K562 (cell line): ENCODE results near the gene AP3B2. TPM values are rescaled to one million over a fixed set of nuclear protein-coding genes. Genes with fewer than 3 reads are reported as not detected.

Source experiments
- CHD1 ChIP-seq: fragments of 200-600 bp; sonication (generic); IDR thresholded peaks from one replicate; pipeline ENCODE4 v1.6.1; 2012; ENCODE audit warnings: mild to moderate bottlenecking, moderate library complexity, low read length, inconsistent platforms
- HOMEZ ChIP-seq: fragments of 250-450 bp; sonication (Bioruptor Pico); IDR thresholded peaks from 2 replicates; pipeline ENCODE4 v1.4.0; 2020; ENCODE audit warnings: mild to moderate bottlenecking, moderate library complexity
- KDM2B ChIP-seq: fragments of 250-450 bp; sonication (Bioruptor Pico); IDR thresholded peaks from 2 replicates; pipeline ENCODE4 v1.8.0; 2021; ENCODE audit warnings: mild to moderate bottlenecking, moderate library complexity
- NCOA4 ChIP-seq: fragments of 450-650 bp; IDR thresholded peaks from 2 replicates; pipeline ENCODE4 v1.6.1; 2018; ENCODE audit warnings: mild to moderate bottlenecking; ENCODE audit not compliant: partially characterized antibody
- POU5F1 ChIP-seq: fragments of 150-350 bp; IDR thresholded peaks from 2 replicates; pipeline ENCODE4 v1.6.1; 2014; ENCODE audit warnings: borderline replicate concordance, low read length, low read depth, mild to moderate bottlenecking; ENCODE audit not compliant: partially characterized antibody
- PPARD ChIP-seq: fragments of 250-450 bp; sonication (Bioruptor Pico); IDR thresholded peaks from 2 replicates; pipeline ENCODE4 v1.8.0; 2022; ENCODE audit warnings: inconsistent platforms, mild to moderate bottlenecking, moderate library complexity
- RBM17 ChIP-seq: fragments of 200-400 bp; formaldehyde crosslinking; IDR thresholded peaks from 2 replicates; pipeline ENCODE4 v1.6.1; 2017; ENCODE audit warnings: low read depth, mild to moderate bottlenecking, low read length, borderline replicate concordance
- TRIM28 ChIP-seq: fragments of 450-650 bp; IDR thresholded peaks from 2 replicates; pipeline ENCODE4 v1.6.1; 2017
- ZBTB17 ChIP-seq: fragments of 450-650 bp; formaldehyde crosslinking; IDR thresholded peaks from 2 replicates; pipeline ENCODE4 v1.4.0; 2020; ENCODE audit warnings: mild to moderate bottlenecking
- ZC3H11A ChIP-seq: IDR thresholded peaks from 2 replicates; pipeline ENCODE4 v1.6.1; 2012; ENCODE audit warnings: low read depth, low read length, improper control_type of control experiment
- ZFP36 ChIP-seq: fragments of 150-350 bp; IDR thresholded peaks from 2 replicates; pipeline ENCODE4 v1.6.1; 2018; ENCODE audit warnings: low read length, low read depth; ENCODE audit not compliant: partially characterized antibody
- ZNF431 ChIP-seq: sonication (generic); formaldehyde crosslinking; IDR thresholded peaks from 2 replicates; pipeline ENCODE4 v1.8.0; 2022; ENCODE audit warnings: mild to moderate bottlenecking, missing genetic modification reagents
- polyA plus RNA-seq, 8 experiments: library from polyadenylated mRNA; depleted of rRNA in 4 of 8; stranded (reverse) in 5 of 8; unstranded in 3 of 8; fragments of >200 nt; fragmentation: Nextera tagmentation in 2 of 8; fragmentation: Illumina TruSeq in 1 of 8; extraction: Ambion mirVana in 2 of 8; extraction: Trizol in 1 of 8; gene quantifications; 2 replicates each; pipeline versions ENCODE4 v1.2.1 to v1.2.3, GENCODE V29; 2011 to 2014; ENCODE audit warnings: inconsistent platforms in 1 of 8, missing spikeins in 1 of 8
- total RNA-seq, 7 experiments: library from RNA; depleted of rRNA in 6 of 7; stranded (reverse); fragments of >200 nt in 6 of 7; fragmentation: Illumina TruSeq in 2 of 7; extraction: Trizol in 2 of 7; gene quantifications; 2 replicates each; pipeline versions ENCODE4 v1.2.1 to v1.2.3, GENCODE V29; 2011 to 2021; ENCODE audit warnings: low replicate concordance in 1 of 7
- TF ChIP-seq, protein P1 (sequence below), 2 experiments: fragments of 450-650 bp; IDR thresholded peaks; 2 replicates each; pipeline ENCODE4 v1.6.1; 2016; ENCODE audit warnings: mild to moderate bottlenecking in 2 of 2, borderline replicate concordance in 1 of 2, low read depth in 1 of 2, moderate library complexity in 1 of 2
- TF ChIP-seq, protein P2 (sequence below): fragments of 250-450 bp; sonication (Bioruptor Pico); IDR thresholded peaks from 2 replicates; pipeline ENCODE4 v1.8.0; 2022; ENCODE audit warnings: inconsistent platforms
- TF ChIP-seq, protein P3 (sequence below): fragments of 450-650 bp; IDR thresholded peaks from 2 replicates; pipeline ENCODE4 v1.6.1; 2016; ENCODE audit warnings: missing biosample characterization, missing genetic modification characterization

The AP3B2 gene
- total and polyA plus RNA-seq, 9 of the 15 experiments (the other 6 are each of a cell fraction or from before 2014, with no cell fraction given): 0.03 to 0.15 (median 0.10) TPM; not detected in 2

GRCh38 chr15:82647045-82647834 is 62.4 kb downstream of the AP3B2 start, which contains the start of gene CPEB1 (continued):
- no peak for TF ChIP-seq NCOA4
- TF ChIP-seq HOMEZ (CRISPR knock-in tag): no peak
- TF ChIP-seq PPARD (CRISPR knock-in tag): no peak
- no peak for TF ChIP-seq ZC3H11A
- no peak for TF ChIP-seq RBM17
- no peak for TF ChIP-seq ZBTB17
- TF ChIP-seq POU5F1: no peak
- no peak for TF ChIP-seq ZFP36
- no peak for TF ChIP-seq TRIM28
- TF ChIP-seq, protein P1, sequence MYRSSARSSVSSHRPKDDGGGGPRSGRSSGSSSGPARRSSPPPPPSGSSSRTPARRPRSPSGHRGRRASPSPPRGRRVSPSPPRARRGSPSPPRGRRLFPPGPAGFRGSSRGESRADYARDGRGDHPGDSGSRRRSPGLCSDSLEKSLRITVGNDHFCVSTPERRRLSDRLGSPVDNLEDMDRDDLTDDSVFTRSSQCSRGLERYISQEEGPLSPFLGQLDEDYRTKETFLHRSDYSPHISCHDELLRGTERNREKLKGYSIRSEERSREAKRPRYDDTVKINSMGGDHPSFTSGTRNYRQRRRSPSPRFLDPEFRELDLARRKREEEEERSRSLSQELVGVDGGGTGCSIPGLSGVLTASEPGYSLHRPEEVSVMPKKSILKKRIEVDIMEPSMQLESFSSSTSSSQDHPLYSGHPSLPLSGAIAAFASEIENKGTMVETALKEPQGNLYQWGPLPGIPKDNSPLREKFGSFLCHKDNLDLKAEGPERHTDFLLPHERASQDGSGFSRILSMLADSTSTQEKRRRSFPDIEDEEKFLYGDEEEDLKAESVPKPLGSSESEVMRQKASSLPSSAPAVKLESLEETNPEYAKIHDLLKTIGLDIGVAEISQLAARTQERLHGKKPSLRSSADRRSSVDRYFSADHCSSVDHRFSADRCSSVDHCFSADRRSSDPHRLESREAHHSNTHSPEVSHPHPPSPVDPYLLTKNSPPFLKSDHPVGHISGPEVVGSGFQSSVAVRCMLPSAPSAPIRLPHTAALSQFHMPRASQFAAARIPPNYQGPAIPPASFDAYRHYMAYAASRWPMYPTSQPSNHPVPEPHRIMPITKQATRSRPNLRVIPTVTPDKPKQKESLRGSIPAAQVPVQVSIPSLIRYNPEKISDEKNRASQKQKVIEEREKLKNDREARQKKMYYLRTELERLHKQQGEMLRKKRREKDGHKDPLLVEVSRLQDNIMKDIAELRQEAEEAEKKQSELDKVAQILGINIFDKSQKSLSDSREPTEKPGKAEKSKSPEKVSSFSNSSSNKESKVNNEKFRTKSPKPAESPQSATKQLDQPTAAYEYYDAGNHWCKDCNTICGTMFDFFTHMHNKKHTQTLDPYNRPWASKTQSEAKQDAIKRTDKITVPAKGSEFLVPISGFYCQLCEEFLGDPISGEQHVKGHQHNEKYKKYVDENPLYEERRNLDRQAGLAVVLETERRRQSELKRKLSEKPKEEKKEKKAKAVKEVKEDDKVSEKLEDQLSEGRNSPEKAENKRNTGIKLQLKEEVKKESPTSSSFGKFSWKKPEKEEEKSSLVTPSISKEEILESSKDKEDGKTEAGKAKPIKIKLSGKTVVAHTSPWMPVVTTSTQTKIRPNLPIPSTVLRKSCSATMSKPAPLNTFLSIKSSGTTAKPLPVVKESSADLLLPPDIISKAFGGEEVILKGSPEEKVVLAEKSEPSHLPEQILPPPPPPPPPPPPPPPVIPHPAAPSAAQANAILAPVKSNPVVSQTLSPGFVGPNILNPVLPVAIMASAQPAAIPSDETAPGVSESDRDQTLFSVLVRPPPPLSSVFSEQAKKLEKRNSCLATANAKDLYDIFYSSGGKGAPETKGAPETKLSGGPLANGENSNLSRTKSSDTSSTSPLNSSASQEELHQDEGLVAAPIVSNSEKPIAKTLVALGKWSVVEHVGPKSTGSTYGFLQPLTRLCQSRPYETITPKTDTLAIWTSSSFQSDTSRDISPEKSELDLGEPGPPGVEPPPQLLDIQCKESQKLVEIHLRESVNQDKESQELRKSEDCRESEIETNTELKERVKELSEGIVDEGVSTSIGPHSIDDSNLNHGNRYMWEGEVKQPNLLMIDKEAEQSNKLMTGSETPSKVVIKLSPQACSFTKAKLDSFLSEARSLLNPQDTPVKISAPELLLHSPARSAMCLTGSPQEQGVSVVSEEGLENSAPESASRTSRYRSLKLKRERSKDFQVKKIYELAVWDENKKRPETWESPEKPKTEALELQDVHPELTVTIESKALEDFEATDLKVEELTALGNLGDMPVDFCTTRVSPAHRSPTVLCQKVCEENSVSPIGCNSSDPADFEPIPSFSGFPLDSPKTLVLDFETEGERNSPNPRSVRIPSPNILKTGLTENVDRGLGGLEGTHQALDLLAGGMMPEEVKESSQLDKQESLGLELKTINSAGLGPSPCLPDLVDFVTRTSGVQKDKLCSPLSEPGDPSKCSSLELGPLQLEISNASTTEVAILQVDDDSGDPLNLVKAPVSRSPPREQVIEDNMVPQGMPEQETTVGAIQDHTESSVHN (IDR thresholded peaks at IDR 0.05; ENCODE audit: borderline replicate concordance in 1 of 2, low read depth in 1 of 2): no peak
- TF ChIP-seq, protein P2, sequence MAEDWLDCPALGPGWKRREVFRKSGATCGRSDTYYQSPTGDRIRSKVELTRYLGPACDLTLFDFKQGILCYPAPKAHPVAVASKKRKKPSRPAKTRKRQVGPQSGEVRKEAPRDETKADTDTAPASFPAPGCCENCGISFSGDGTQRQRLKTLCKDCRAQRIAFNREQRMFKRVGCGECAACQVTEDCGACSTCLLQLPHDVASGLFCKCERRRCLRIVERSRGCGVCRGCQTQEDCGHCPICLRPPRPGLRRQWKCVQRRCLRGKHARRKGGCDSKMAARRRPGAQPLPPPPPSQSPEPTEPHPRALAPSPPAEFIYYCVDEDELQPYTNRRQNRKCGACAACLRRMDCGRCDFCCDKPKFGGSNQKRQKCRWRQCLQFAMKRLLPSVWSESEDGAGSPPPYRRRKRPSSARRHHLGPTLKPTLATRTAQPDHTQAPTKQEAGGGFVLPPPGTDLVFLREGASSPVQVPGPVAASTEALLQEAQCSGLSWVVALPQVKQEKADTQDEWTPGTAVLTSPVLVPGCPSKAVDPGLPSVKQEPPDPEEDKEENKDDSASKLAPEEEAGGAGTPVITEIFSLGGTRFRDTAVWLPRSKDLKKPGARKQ: no peak
- TF ChIP-seq ZNF431 (CRISPR knock-in tag): peak; percentile 80
- no peak; the same call in 1 of the 2 replicates for TF ChIP-seq KDM2B (CRISPR knock-in tag)
- TF ChIP-seq CHD1: peak; percentile 31
- TF ChIP-seq, protein P3, sequence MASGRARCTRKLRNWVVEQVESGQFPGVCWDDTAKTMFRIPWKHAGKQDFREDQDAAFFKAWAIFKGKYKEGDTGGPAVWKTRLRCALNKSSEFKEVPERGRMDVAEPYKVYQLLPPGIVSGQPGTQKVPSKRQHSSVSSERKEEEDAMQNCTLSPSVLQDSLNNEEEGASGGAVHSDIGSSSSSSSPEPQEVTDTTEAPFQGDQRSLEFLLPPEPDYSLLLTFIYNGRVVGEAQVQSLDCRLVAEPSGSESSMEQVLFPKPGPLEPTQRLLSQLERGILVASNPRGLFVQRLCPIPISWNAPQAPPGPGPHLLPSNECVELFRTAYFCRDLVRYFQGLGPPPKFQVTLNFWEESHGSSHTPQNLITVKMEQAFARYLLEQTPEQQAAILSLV: no peak
